ENCODE data around the gene ICA1.

ICA1 gene

GRCh38 chr7:8184221-8184620, 77.7 kb downstream of the ICA1 start:
- DNase-seq (ENCODE audit: insufficient read length), result no peak
- no peak for FAIRE-seq
- TF ChIP-seq POLR2A (IDR thresholded peaks at IDR 0.05; ENCODE audit: low read depth, low read length), result no peak
- TF ChIP-seq POLR2AphosphoS5 (IDR thresholded peaks at IDR 0.05; ENCODE audit: low read depth, low read length), result no peak
- no peak for TF ChIP-seq TAF1 (IDR thresholded peaks at IDR 0.05; ENCODE audit: borderline replicate concordance, low read depth, low read length)

- TF ChIP-seq TAF1 (IDR thresholded peaks at IDR 0.05; ENCODE audit: borderline replicate concordance, low read depth, low read length), result no peak
- no peak for TF ChIP-seq POLR2AphosphoS5 (IDR thresholded peaks at IDR 0.05; ENCODE audit: low read depth, low read length)
- TF ChIP-seq POLR2A (IDR thresholded peaks at IDR 0.05; ENCODE audit: low read depth, low read length), result no peak
- DNase-seq (ENCODE audit: insufficient read length) (no peak), FAIRE-seq (no peak)
Measured at GRCh38 chr7:8179486-8179885, 82.5 kb downstream of the ICA1 start.

- TF ChIP-seq POLR2AphosphoS5 (IDR thresholded peaks at IDR 0.05; ENCODE audit: low read depth, low read length), result no peak
- no peak for TF ChIP-seq POLR2A (IDR thresholded peaks at IDR 0.05; ENCODE audit: low read depth, low read length)
- no peak for FAIRE-seq
- DNase-seq (ENCODE audit: insufficient read length), result no peak
Measured at GRCh38 chr7:8178353-8178752, 83.6 kb downstream of the ICA1 start.

GRCh38 chr7:8177109-8177933, 84.6 kb downstream of the ICA1 start:
- TF ChIP-seq TAF1 (IDR thresholded peaks at IDR 0.05; ENCODE audit: borderline replicate concordance, low read depth, low read length) (no peak), POLR2A (IDR thresholded peaks at IDR 0.05; ENCODE audit: low read depth, low read length) (no peak), POLR2AphosphoS5 (IDR thresholded peaks at IDR 0.05; ENCODE audit: low read depth, low read length) (no peak)
- peak; percentile 87 for FAIRE-seq
- DNase-seq (ENCODE audit: insufficient read length), result no peak

GRCh38 chr7:8176370-8177081, 85.4 kb downstream of the ICA1 start:
- DNase-seq (ENCODE audit: insufficient read length), result peak; percentile 8
- TF ChIP-seq POLR2AphosphoS5 (IDR thresholded peaks at IDR 0.05; ENCODE audit: low read depth, low read length) (peak; percentile 71; the same call in 1 of the 2 replicates), TAF1 (IDR thresholded peaks at IDR 0.05; ENCODE audit: borderline replicate concordance, low read depth, low read length) (peak; percentile 40; the same call in 1 of the 2 replicates), POLR2A (IDR thresholded peaks at IDR 0.05; ENCODE audit: low read depth, low read length) (peak; percentile 58)
- peak; percentile 99 for FAIRE-seq

- DNase-seq (ENCODE audit: insufficient read length), result no peak
- TF ChIP-seq POLR2AphosphoS5 (IDR thresholded peaks at IDR 0.05; ENCODE audit: low read depth, low read length), result no peak
- TF ChIP-seq TAF1 (IDR thresholded peaks at IDR 0.05; ENCODE audit: borderline replicate concordance, low read depth, low read length), result no peak
- no peak; the same call in 1 of the 2 replicates for TF ChIP-seq POLR2A (IDR thresholded peaks at IDR 0.05; ENCODE audit: low read depth, low read length)
- FAIRE-seq, result no peak
Measured at GRCh38 chr7:8175929-8176369, 86.0 kb downstream of the ICA1 start.

- DNase-seq (ENCODE audit: insufficient read length) (no peak), FAIRE-seq (no peak)
- TF ChIP-seq POLR2A (IDR thresholded peaks at IDR 0.05; ENCODE audit: low read depth, low read length) (no peak), POLR2AphosphoS5 (IDR thresholded peaks at IDR 0.05; ENCODE audit: low read depth, low read length) (no peak), TAF1 (IDR thresholded peaks at IDR 0.05; ENCODE audit: borderline replicate concordance, low read depth, low read length) (no peak)
Measured at GRCh38 chr7:8172372-8173354, 89.3 kb downstream of the ICA1 start.

- TF ChIP-seq POLR2A (IDR thresholded peaks at IDR 0.05; ENCODE audit: low read depth, low read length), result no peak
- TF ChIP-seq TAF1 (IDR thresholded peaks at IDR 0.05; ENCODE audit: borderline replicate concordance, low read depth, low read length), result no peak
- no peak for TF ChIP-seq POLR2AphosphoS5 (IDR thresholded peaks at IDR 0.05; ENCODE audit: low read depth, low read length)
- DNase-seq (ENCODE audit: insufficient read length), result no peak
- FAIRE-seq, result no peak
Measured at GRCh38 chr7:8169171-8169570, 92.8 kb downstream of the ICA1 start.

GRCh38 chr7:8168336-8168735, 93.6 kb downstream of the ICA1 start:
- TF ChIP-seq POLR2A (IDR thresholded peaks at IDR 0.05; ENCODE audit: low read depth, low read length) (no peak), POLR2AphosphoS5 (IDR thresholded peaks at IDR 0.05; ENCODE audit: low read depth, low read length) (no peak), TAF1 (IDR thresholded peaks at IDR 0.05; ENCODE audit: borderline replicate concordance, low read depth, low read length) (no peak)
- peak; percentile 58 for FAIRE-seq
- DNase-seq (ENCODE audit: insufficient read length), result no peak

GRCh38 chr7:8165150-8165549, 96.8 kb downstream of the ICA1 start:
- no peak for FAIRE-seq
- TF ChIP-seq TAF1 (IDR thresholded peaks at IDR 0.05; ENCODE audit: borderline replicate concordance, low read depth, low read length), result no peak
- TF ChIP-seq POLR2A (IDR thresholded peaks at IDR 0.05; ENCODE audit: low read depth, low read length), result no peak
- no peak for TF ChIP-seq POLR2AphosphoS5 (IDR thresholded peaks at IDR 0.05; ENCODE audit: low read depth, low read length)
- no peak for DNase-seq (ENCODE audit: insufficient read length)

GRCh38 chr7:8162181-8162580, 99.8 kb downstream of the ICA1 start:
- TF ChIP-seq POLR2AphosphoS5 (IDR thresholded peaks at IDR 0.05; ENCODE audit: low read depth, low read length) (no peak), TAF1 (IDR thresholded peaks at IDR 0.05; ENCODE audit: borderline replicate concordance, low read depth, low read length) (no peak), POLR2A (IDR thresholded peaks at IDR 0.05; ENCODE audit: low read depth, low read length) (no peak)
- FAIRE-seq, result no peak

More at GRCh38 chr7:8162181-8162580, 99.8 kb downstream of the ICA1 start:
- no peak for DNase-seq (ENCODE audit: insufficient read length)

Measured in GM12892 (cell line).